ENCODE data around the gene CSNK2A3. TPM values are rescaled to one million over a fixed set of nuclear protein-coding genes. Genes with fewer than 3 reads are reported as not detected.

Gene CSNK2A3
- total RNA-seq, 2 experiments from 2014 or later: 0.27 to 0.28 TPM

DNA sequence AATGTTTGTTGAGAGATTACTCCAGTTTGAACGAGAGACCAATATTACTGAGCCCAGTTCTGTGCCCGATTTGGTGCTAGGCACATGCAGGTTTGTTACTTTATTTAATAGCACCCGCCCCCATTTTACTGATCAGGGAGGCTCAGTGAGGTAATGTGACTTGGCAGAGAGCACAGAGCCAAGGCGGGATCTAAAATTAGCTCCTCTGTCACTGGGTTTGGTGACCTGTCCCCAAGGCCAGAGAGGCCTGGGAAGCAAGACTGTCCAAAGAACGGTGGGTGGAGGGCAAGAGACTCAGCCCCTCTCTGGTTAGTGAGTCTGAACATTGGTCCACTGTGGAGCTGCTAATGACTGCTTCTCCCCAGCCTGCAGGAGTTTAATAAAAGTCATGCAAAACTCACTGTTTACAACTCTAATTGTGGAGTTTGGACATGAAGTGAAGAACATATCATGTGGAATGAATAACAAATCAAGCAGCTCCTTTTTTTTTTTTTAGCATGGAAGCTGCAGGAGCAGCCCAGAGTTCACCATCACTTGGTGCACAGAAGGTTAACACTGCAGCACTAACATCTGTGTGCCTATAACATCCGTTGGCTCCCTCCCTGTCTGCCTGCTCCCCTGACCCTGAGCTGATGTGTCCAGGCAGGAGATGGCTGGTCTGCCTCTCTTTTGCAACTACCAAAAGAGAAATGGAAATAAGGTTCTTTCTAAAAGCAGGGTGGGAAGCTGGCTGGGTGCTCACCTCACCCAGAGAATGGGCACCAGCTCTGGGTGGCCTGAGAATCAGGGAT is 39.0 kb downstream of the CSNK2A3 start:
- no peak for ATAC-seq (ENCODE audit: poor library complexity)
- TF ChIP-seq, protein P1, sequence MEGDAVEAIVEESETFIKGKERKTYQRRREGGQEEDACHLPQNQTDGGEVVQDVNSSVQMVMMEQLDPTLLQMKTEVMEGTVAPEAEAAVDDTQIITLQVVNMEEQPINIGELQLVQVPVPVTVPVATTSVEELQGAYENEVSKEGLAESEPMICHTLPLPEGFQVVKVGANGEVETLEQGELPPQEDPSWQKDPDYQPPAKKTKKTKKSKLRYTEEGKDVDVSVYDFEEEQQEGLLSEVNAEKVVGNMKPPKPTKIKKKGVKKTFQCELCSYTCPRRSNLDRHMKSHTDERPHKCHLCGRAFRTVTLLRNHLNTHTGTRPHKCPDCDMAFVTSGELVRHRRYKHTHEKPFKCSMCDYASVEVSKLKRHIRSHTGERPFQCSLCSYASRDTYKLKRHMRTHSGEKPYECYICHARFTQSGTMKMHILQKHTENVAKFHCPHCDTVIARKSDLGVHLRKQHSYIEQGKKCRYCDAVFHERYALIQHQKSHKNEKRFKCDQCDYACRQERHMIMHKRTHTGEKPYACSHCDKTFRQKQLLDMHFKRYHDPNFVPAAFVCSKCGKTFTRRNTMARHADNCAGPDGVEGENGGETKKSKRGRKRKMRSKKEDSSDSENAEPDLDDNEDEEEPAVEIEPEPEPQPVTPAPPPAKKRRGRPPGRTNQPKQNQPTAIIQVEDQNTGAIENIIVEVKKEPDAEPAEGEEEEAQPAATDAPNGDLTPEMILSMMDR (IDR thresholded peaks at IDR 0.05): no peak
- Mint-ChIP-seq H3K36me3 (ENCODE audit: low read depth) (no peaks in the 10 kb centered on the region), H3K4me3 (no peak overlapping the region), H3K9me3 (peaks cover 5% of the 10 kb centered on the region), H3K4me1 (ENCODE audit: low read depth) (peaks cover 7% of the 10 kb centered on the region), H3K27me3 (no peaks in the 10 kb centered on the region), H3K27ac (no peak overlapping the region)
- ChIA-PET CTCF (interaction anchor here (1.9 kb wide), 1 partner anchor 10 kb away, joined by 4 read pairs; no protein-coding TSS in a partner anchor), POLR2A (interaction anchor here (0.6 kb wide), 1 partner anchor 106 kb away, joined by 3 read pairs; no protein-coding TSS in a partner anchor)
- no peak for DNase-seq
- Histone ChIP-seq H3K27ac (ENCODE audit: low read depth in 1 of 2, low read length in 2 of 2) (no peak overlapping the region), H3K4me3 (ENCODE audit: low read length) (no peak overlapping the region), H3K27me3 (ENCODE audit: control insufficient read depth in 1 of 2, insufficient read depth in 2 of 2, low read length in 2 of 2) (no peaks in the 10 kb centered on the region), H3K9me3 (ENCODE audit: control insufficient read depth in 1 of 2, insufficient read depth in 1 of 2, low read length in 2 of 2) (no peaks in the 10 kb centered on the region), H3K36me3 (ENCODE audit: insufficient read depth, low read length) (no peaks in the 10 kb centered on the region), H3K4me1 (ENCODE audit: insufficient read depth, low read length) (peaks cover 5% of the 10 kb centered on the region)
- intact Hi-C loops (cut with DNase I, micrococcal nuclease): no loop called here

DNA sequence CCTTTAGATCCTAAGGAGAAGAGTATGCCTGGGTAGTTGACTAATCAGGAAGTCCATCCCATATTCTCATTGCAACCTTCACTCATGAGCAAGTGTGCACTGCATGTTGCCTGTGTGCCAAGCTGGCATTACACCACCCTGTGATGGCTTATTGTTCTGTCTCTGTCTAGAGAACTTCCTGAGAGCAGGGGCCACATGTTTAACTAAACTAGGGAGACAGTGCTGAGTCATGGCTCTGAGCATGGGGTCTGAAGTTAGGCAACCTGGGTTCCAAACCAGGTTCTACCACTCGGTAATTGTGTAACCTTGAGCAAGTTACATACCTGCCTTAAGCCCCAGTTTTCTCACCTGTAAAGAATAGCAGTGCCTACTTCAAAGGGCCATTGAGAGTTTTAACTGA is 39.6 kb downstream of the CSNK2A3 start:
- H3K27ac Mint-ChIP-seq: no peak overlapping the region

GRCh38 chr11:11312738-11313137 is 40.3 kb downstream of the CSNK2A3 start:
- TF ChIP-seq, protein P1 (IDR thresholded peaks at IDR 0.05): no peak
- no peak overlapping the region for H3K27ac ChIP-seq (ENCODE audit: low read depth in 1 of 2, low read length in 2 of 2)
- no peak for ATAC-seq (ENCODE audit: poor library complexity)
- H3K4me3 Mint-ChIP-seq: no peak overlapping the region
- H3K36me3 ChIP-seq (ENCODE audit: insufficient read depth, low read length): no peaks in the 10 kb centered on the region
- peaks cover 5% of the 10 kb centered on the region for H3K4me1 ChIP-seq (ENCODE audit: insufficient read depth, low read length)
- no peaks in the 10 kb centered on the region for H3K27me3 Mint-ChIP-seq
- H3K9me3 Mint-ChIP-seq: peaks cover 5% of the 10 kb centered on the region
- ChIA-PET POLR2A (no interaction called here), CTCF (no interaction called here)
- no peaks in the 10 kb centered on the region for H3K27me3 ChIP-seq (ENCODE audit: control insufficient read depth in 1 of 2, insufficient read depth in 2 of 2, low read length in 2 of 2)
- H3K4me3 ChIP-seq (ENCODE audit: low read length): no peak overlapping the region
- H3K4me1 Mint-ChIP-seq (ENCODE audit: low read depth): peaks cover 7% of the 10 kb centered on the region
- intact Hi-C loops (cut with DNase I, micrococcal nuclease): no loop called here
- no peak for DNase-seq
- no peak overlapping the region for H3K27ac Mint-ChIP-seq
- no peaks in the 10 kb centered on the region for H3K36me3 Mint-ChIP-seq (ENCODE audit: low read depth)
- H3K9me3 ChIP-seq (ENCODE audit: control insufficient read depth in 1 of 2, insufficient read depth in 1 of 2, low read length in 2 of 2): no peaks in the 10 kb centered on the region

More for the DNA sequence above, 39.6 kb downstream of the CSNK2A3 start:
- H3K4me1 ChIP-seq (ENCODE audit: insufficient read depth, low read length): peaks cover 5% of the 10 kb centered on the region
- intact Hi-C loops (cut with DNase I, micrococcal nuclease): no loop called here
- no peak for ATAC-seq (ENCODE audit: poor library complexity)
- no peaks in the 10 kb centered on the region for H3K36me3 ChIP-seq (ENCODE audit: insufficient read depth, low read length)
- peaks cover 5% of the 10 kb centered on the region for H3K9me3 Mint-ChIP-seq
- H3K4me3 Mint-ChIP-seq: no peak overlapping the region
- peaks cover 7% of the 10 kb centered on the region for H3K4me1 Mint-ChIP-seq (ENCODE audit: low read depth)
- H3K9me3 ChIP-seq (ENCODE audit: control insufficient read depth in 1 of 2, insufficient read depth in 1 of 2, low read length in 2 of 2): no peaks in the 10 kb centered on the region
- ChIA-PET CTCF (interaction anchor here (1.9 kb wide), 1 partner anchor 9 kb away, joined by 4 read pairs; no protein-coding TSS in a partner anchor), POLR2A (no interaction called here)
- no peak overlapping the region for H3K4me3 ChIP-seq (ENCODE audit: low read length)
- TF ChIP-seq, protein P1 (IDR thresholded peaks at IDR 0.05): no peak
- no peak for DNase-seq
- H3K27me3 Mint-ChIP-seq: no peaks in the 10 kb centered on the region
- H3K27me3 ChIP-seq (ENCODE audit: control insufficient read depth in 1 of 2, insufficient read depth in 2 of 2, low read length in 2 of 2): no peaks in the 10 kb centered on the region
- no peak overlapping the region for H3K27ac ChIP-seq (ENCODE audit: low read depth in 1 of 2, low read length in 2 of 2)
- no peaks in the 10 kb centered on the region for H3K36me3 Mint-ChIP-seq (ENCODE audit: low read depth)

All from CD4-positive, alpha-beta T cell (primary cell).